ENCODE measurements around the gene EXOC3L2. TPM values are rescaled to one million over a fixed set of nuclear protein-coding genes. Genes with fewer than 3 reads are reported as not detected.
"Not testable (repeated sequence)": the region's sequence is repeated elsewhere in the genome, so short reads cannot be mapped to it uniquely, and the experiment has no call there.

EXOC3L2 gene
- total RNA-seq, 2 experiments from 2014 or later: not detected

DNA sequence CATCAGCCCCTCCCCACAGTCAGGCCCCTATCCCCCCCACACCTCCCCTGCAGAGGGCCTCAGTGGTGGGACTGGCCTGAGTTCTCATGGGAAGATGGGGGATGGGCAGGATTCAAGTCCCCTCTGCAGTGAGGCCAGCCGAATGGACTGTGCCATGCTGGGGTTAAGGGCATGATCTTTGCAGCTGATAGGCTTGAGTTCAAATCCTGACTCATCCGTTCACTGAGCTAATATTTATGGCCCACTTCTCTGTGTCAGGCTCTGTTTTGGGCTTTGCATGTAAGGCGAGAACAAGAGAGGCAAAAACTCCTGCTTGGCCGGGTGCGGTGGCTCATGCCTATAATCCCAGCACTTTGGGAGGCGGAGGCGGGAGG is 26.5 kb upstream of the EXOC3L2 start:
- Mint-ChIP-seq H3K9me3 (no peaks in the 10 kb centered on the region), H3K4me1 (ENCODE audit: low read depth) (no peaks in the 10 kb centered on the region), H3K4me3 (no peak overlapping the region), H3K27me3 (no peaks in the 10 kb centered on the region), H3K36me3 (ENCODE audit: low read depth) (peaks cover 46% of the 10 kb centered on the region), H3K27ac (no peak overlapping the region)
- intact Hi-C loops (cut with DNase I, micrococcal nuclease): loop anchor here in 1 of 2 experiments (5.0 kb wide), 1 partner anchor 44 kb away; no protein-coding TSS in a partner anchor
- Histone ChIP-seq H3K27me3 (ENCODE audit: control insufficient read depth in 1 of 2, insufficient read depth in 2 of 2, low read length in 2 of 2) (no peaks in the 10 kb centered on the region), H3K36me3 (ENCODE audit: insufficient read depth, low read length) (peaks cover 42% of the 10 kb centered on the region), H3K9me3 (ENCODE audit: control insufficient read depth in 1 of 2, insufficient read depth in 1 of 2, low read length in 2 of 2) (no peaks in the 10 kb centered on the region), H3K4me1 (ENCODE audit: insufficient read depth, low read length) (no peaks in the 10 kb centered on the region), H3K27ac (ENCODE audit: low read depth in 1 of 2, low read length in 2 of 2) (no peak overlapping the region), H3K4me3 (ENCODE audit: low read length) (no peak overlapping the region)
- CTCF ChIA-PET: no interaction called here
- POLR2A ChIA-PET: no interaction called here
- DNase-seq: no peak
- no peak for ATAC-seq (ENCODE audit: poor library complexity)
- no peak for TF ChIP-seq CTCF (IDR thresholded peaks at IDR 0.05)

DNA sequence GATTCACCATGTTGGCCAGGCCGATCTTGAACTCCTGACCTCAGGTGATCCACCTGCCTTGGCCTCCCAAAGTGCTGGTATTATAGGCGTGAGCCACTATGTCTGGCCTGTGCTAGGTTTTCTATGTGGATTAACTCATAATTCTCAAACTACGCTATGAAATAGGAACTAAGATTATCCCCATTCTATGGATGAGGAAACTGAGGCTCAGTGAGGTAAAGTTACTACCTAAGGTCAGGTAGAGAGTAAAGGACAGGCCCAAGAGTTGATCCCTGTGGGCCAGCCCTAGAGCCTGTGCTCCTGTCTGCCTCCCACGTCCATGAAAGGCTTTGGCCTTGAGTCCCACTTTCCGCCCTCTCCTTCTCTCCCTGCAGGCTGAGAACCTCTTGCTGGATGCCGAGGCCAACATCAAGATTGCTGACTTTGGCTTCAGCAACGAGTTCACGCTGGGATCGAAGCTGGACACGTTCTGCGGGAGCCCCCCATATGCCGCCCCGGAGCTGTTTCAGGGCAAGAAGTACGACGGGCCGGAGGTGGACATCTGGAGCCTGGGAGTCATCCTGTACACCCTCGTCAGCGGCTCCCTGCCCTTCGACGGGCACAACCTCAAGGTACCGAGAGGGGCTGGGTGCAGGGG is 26.0 kb upstream of the EXOC3L2 start:
- TF ChIP-seq CTCF (IDR thresholded peaks at IDR 0.05): no peak
- ChIA-PET CTCF (no interaction called here), POLR2A (no interaction called here)
- peaks cover 44% of the 10 kb centered on the region for H3K36me3 Mint-ChIP-seq (ENCODE audit: low read depth)
- no peak overlapping the region for H3K4me3 ChIP-seq (ENCODE audit: low read length)
- H3K36me3 ChIP-seq (ENCODE audit: insufficient read depth, low read length): peaks cover 40% of the 10 kb centered on the region
- no peaks in the 10 kb centered on the region for H3K4me1 Mint-ChIP-seq (ENCODE audit: low read depth)
- no peak overlapping the region for H3K27ac ChIP-seq (ENCODE audit: low read depth in 1 of 2, low read length in 2 of 2)
- no peaks in the 10 kb centered on the region for H3K9me3 ChIP-seq (ENCODE audit: control insufficient read depth in 1 of 2, insufficient read depth in 1 of 2, low read length in 2 of 2)
- no peak for ATAC-seq (ENCODE audit: poor library complexity)
- no peaks in the 10 kb centered on the region for H3K9me3 Mint-ChIP-seq
- no peak overlapping the region for H3K27ac Mint-ChIP-seq
- H3K27me3 ChIP-seq (ENCODE audit: control insufficient read depth in 1 of 2, insufficient read depth in 2 of 2, low read length in 2 of 2): no peaks in the 10 kb centered on the region
- no peaks in the 10 kb centered on the region for H3K27me3 Mint-ChIP-seq
- no peak for DNase-seq
- intact Hi-C loops (cut with DNase I, micrococcal nuclease): loop anchor here in 1 of 2 experiments (5.0 kb wide), 1 partner anchor 44 kb away; no protein-coding TSS in a partner anchor
- no peak overlapping the region for H3K4me3 Mint-ChIP-seq
- H3K4me1 ChIP-seq (ENCODE audit: insufficient read depth, low read length): no peaks in the 10 kb centered on the region

DNA sequence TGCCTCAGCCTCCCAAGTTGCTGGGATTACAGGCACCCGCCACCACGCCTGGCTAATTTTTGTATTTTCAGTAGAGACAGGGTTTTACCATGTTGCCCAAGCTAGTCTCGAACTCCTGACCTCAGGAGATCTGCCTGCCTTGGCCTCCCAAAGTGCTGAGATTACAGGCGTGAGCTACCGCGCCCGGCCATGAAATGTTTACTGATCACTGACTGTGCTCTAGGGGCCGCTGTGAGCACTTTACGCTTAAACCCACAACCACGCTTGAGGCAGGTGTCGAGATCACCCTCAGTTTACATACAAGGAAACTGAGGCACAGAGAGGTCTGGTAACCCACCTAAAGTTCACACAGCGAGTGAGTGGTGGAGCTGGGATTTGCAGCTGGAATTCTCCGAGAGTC is 24.7 kb upstream of the EXOC3L2 start:
- DNase-seq; H3K4me3 Mint-ChIP-seq; H3K4me3 ChIP-seq (ENCODE audit: low read length); H3K27ac Mint-ChIP-seq; CTCF ChIA-PET; H3K27ac ChIP-seq (ENCODE audit: low read depth in 1 of 2, low read length in 2 of 2); ATAC-seq (ENCODE audit: poor library complexity); H3K27me3 ChIP-seq (ENCODE audit: control insufficient read depth in 1 of 2, insufficient read depth in 2 of 2, low read length in 2 of 2); H3K4me1 ChIP-seq (ENCODE audit: insufficient read depth, low read length); H3K9me3 ChIP-seq (ENCODE audit: control insufficient read depth in 1 of 2, insufficient read depth in 1 of 2, low read length in 2 of 2); H3K9me3 Mint-ChIP-seq; POLR2A ChIA-PET; H3K4me1 Mint-ChIP-seq (ENCODE audit: low read depth); H3K27me3 Mint-ChIP-seq: not testable (repeated sequence)
- intact Hi-C loops (cut with DNase I, micrococcal nuclease): loop anchor here in 1 of 2 experiments (5.0 kb wide), 1 partner anchor 43 kb away; no protein-coding TSS in a partner anchor
- H3K36me3 ChIP-seq (ENCODE audit: insufficient read depth, low read length): peaks cover 39% of the 10 kb centered on the region
- H3K36me3 Mint-ChIP-seq (ENCODE audit: low read depth): peaks cover 46% of the 10 kb centered on the region

DNA sequence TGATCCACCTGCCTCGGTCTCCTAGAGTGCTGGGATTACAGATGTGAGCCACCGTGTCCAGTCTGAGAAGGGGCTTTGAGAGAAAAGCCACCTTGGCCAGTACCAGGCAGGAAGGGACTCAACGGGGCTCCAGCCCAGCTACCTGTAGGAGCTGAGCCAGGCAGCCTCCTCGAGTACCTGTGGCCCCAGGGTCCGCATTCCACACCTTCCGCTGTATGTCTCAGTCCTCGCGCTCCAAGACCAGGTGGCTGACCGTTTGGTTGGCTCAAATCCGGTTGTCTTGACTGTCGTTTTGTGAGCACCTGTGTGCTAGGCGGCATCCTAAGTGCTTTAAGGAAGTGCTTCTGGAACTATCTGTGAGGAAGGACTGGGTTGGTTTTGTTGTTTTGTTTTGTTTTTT is 22.1 kb upstream of the EXOC3L2 start:
- peaks cover 24% of the 10 kb centered on the region for H3K36me3 ChIP-seq (ENCODE audit: insufficient read depth, low read length)
- no peaks in the 10 kb centered on the region for H3K27me3 Mint-ChIP-seq
- TF ChIP-seq CTCF (IDR thresholded peaks at IDR 0.05): no peak
- H3K9me3 ChIP-seq (ENCODE audit: control insufficient read depth in 1 of 2, insufficient read depth in 1 of 2, low read length in 2 of 2): no peaks in the 10 kb centered on the region
- H3K36me3 Mint-ChIP-seq (ENCODE audit: low read depth): peaks cover 33% of the 10 kb centered on the region
- no peaks in the 10 kb centered on the region for H3K27me3 ChIP-seq (ENCODE audit: control insufficient read depth in 1 of 2, insufficient read depth in 2 of 2, low read length in 2 of 2)
- ATAC-seq (ENCODE audit: poor library complexity): no peak
- no peak for DNase-seq
- H3K9me3 Mint-ChIP-seq: no peaks in the 10 kb centered on the region
- H3K27ac ChIP-seq (ENCODE audit: low read depth in 1 of 2, low read length in 2 of 2): no peak overlapping the region
- ChIA-PET CTCF (no interaction called here), POLR2A (no interaction called here)
- H3K4me1 Mint-ChIP-seq (ENCODE audit: low read depth): no peaks in the 10 kb centered on the region
- intact Hi-C loops (cut with DNase I, micrococcal nuclease): no loop called here
- H3K4me3 Mint-ChIP-seq: no peak overlapping the region
- H3K4me1 ChIP-seq (ENCODE audit: insufficient read depth, low read length): no peaks in the 10 kb centered on the region
- H3K4me3 ChIP-seq (ENCODE audit: low read length): no peak overlapping the region
- H3K27ac Mint-ChIP-seq: no peak overlapping the region

All from CD4-positive, alpha-beta T cell (primary cell).